ENCODE results near the gene PCSK4. TPM values are rescaled to one million over a fixed set of nuclear protein-coding genes. Genes with fewer than 3 reads are reported as not detected.
A peak's percentile ranks its signal among the peaks of the same experiment; 100 is the strongest.
"Not testable (repeated sequence)": the region's sequence is repeated elsewhere in the genome, so short reads cannot be mapped to it uniquely, and the experiment has no call there.

PCSK4 gene
- total RNA-seq, 1 experiment from 2014 or later, result 0.11 TPM

DNA sequence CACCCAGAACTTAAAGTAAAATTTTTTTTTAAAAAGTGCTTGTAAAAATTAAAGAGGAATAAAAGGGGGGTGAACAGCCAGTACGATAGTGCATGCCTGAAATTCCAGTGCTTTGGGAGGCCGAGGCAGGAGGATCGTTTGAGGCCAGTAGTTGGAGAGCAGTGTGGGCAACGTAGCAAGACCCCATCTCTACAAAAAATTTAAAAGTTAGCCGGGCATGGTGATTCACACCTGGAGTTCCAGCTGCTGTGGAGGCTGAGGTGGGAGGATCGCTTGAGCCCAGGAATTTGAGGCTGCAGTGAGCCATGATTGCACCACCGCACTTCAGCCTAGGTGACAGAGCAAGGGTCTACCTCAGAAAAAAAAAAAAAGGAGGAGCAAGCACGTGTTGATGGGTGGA lies 14.9 kb upstream of the PCSK4 start:
- DNase-seq (ENCODE audit: low read depth), result no peak

GRCh38 chr19:1503925-1504773 lies 14.0 kb upstream of the PCSK4 start:
- DNase-seq (ENCODE audit: low read depth), result no peak

GRCh38 chr19:1503089-1503924 lies 13.2 kb upstream of the PCSK4 start:
- peak; percentile 55 for DNase-seq (ENCODE audit: low read depth)

DNA sequence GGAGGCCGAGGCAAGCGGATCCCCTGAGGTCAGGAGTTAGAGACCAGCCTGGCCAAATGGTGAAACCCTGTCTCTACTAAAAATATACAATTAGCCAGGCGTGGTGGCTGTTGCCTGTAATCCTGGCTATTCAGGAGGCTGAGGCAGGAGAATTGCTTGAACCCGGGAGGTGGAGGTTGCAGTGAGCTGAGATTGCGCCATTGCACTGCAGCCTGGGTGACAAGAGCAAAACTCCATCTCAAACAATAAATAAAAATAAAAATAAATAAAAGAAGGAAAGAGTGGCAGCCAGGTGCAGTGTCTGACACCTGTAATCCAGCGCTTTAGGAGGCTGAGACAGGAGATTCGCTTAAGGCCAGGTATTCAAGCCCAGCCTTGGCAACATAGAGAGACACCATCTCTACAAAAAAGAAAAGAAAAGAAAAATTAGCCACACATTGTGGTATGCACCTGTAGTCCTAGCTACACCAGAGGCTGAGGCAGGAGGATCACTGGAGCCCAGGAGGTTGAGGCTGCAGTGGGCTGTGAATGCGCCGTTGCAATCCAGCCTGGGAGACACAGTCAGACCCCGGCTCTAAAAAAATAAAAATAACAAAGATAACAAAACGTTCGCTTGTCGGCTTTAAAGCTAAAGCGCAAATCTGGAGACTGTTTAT lies 12.4 kb upstream of the PCSK4 start:
- no peak for DNase-seq (ENCODE audit: low read depth)

- no peak for DNase-seq (ENCODE audit: low read depth)
Observed at GRCh38 chr19:1501200-1501595, 11.0 kb upstream of the PCSK4 start.

- DNase-seq (ENCODE audit: low read depth), result not testable (repeated sequence)
Observed at GRCh38 chr19:1499231-1499630, 9.1 kb upstream of the PCSK4 start.

DNA sequence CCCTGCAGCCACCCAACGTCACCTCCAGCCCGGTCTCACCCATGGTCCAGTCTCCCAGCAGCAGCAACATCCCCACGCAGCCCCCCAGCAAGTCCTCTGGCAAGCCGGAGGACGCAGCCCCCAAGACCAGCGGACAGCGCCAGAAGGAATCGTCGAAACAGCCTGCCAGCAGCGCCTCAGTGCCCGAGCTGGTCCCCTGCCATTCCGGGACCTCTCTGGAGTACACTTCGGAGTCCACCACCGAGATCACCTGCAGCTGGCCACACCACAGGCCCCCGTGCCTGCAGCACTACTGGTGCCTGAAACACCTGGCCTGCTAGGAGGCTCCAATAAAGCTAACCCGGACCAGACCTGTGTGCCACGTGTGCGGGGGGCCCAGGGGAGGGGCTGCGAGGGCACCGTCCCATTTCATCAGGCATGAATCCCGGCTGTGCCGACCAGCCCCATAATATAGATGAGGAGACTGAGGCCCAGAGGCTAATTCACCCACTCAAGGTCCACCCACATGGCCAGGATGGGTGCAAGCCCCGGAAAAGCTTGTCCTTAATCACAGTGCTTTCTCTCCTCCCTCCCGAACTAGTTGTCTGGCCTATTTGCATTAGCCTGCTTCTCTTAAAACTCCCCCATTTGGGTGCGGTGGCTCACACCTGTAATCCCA lies 7.6 kb upstream of the PCSK4 start:
- no peak for DNase-seq (ENCODE audit: low read depth)

- no peak for DNase-seq (ENCODE audit: low read depth)
Observed at GRCh38 chr19:1496714-1497577, 6.8 kb upstream of the PCSK4 start.

- no peak for DNase-seq (ENCODE audit: low read depth)
Observed at GRCh38 chr19:1495799-1496713, 5.9 kb upstream of the PCSK4 start.

DNA sequence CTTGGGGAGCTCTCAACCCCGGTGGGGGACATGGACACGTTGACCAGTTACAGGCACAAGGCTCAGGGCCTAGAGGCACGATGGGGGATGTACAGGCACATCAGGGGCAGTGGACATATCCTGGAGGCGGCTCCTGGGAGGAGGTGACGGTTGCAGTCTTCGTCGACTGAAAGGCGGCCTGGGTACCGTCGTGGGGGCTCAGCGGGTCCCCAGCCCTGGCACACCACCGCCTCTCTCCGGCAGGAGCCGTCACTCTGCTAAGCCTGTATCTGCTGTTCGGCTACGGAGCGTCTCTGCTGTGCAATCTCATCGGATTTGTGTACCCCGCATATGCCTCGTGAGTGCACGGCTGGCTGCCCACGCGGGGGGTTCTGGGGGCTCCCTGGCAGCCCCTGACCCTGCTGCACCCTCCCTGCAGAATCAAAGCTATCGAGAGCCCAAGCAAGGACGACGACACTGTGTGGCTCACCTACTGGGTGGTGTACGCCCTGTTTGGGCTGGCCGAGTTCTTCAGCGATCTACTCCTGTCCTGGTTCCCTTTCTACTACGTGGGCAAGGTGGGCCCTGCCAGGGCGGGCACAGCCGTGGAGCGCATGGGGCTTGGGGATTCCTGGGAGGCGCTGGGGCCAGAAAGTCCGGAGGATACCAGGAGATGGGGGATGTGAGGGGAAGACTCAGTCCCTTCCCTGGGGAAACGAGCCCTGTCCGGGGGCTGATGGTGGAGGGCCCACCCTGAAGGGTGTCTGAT lies 5.1 kb upstream of the PCSK4 start:
- DNase-seq (ENCODE audit: low read depth), result no peak

DNA sequence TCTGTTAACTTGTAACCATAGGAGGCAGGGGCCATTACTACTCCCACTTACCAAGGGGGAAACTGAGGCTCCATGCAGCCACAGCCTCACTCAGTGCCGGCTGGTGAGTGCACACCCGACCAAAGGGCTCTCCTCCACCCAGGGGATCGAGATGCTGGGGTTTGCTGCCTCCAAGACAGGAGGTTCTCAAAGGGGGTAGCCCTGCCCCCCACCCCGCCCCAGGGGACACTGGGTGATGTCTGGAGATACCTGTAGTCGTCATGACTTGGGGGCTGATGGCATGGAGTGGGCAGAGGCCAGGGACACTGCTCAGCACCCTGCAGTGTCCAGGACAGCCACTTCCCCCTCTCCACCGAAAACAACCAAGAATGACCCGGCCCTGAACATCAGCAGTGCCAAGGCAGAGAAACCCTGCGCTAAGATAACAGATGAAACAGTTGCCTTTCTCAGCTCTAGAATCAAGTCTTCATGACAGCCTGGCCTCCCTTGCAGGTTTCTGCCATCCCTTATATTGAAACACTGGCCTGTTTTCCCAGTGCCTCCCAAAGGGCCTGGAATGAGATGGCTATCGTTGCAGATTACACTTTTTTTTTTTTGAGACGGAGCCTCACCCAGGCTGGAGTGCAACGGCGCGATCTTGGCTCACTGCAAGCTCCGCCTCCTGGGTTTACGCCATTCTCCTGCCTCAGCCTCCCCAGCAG lies 4.1 kb upstream of the PCSK4 start:
- no peak for DNase-seq (ENCODE audit: low read depth)

DNA sequence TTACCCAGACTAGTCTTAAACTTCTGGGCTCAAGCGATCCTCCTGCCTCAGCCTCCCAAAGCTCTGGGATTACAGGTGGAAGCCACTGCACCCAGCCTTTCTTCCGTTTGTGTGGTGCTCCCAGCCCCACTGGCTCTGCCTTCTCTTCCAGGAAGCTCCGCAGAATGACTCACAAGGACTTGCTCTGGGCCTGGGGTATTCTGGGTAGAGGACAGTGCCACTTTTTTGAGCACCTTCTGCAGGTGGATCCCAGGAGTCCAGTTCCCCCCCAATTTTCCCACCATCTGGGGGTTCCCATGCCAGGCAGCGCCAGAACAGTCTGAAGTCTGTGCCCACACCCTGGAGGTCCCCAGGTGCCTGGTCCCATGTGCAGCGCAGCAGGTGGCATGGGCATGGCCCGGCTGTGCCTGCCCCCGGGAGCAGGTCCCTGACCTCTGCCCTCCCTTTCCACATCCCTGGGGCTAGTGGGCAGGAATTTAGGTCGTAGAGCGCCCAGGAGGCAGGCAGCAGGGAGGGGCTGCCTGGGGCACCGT lies 2.4 kb upstream of the PCSK4 start:
- DNase-seq (ENCODE audit: low read depth), result peak; percentile 51

DNA sequence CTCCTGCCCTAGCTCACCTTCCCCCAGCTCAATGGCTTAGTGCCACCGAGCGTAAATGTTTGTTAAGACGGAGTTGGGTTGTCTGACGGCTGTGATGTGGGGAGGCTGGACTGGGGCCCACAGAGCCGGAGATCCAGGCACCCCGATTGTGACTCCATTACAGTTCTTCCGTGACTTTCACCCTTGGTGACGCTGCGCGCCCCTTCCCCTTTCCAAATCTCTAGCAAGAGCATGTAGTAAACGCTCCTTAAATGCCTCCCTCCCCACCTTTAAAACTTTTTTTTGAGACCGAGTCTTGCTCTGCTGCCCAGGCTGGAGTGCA lies 1.7 kb upstream of the PCSK4 start:
- DNase-seq (ENCODE audit: low read depth), result no peak

DNA sequence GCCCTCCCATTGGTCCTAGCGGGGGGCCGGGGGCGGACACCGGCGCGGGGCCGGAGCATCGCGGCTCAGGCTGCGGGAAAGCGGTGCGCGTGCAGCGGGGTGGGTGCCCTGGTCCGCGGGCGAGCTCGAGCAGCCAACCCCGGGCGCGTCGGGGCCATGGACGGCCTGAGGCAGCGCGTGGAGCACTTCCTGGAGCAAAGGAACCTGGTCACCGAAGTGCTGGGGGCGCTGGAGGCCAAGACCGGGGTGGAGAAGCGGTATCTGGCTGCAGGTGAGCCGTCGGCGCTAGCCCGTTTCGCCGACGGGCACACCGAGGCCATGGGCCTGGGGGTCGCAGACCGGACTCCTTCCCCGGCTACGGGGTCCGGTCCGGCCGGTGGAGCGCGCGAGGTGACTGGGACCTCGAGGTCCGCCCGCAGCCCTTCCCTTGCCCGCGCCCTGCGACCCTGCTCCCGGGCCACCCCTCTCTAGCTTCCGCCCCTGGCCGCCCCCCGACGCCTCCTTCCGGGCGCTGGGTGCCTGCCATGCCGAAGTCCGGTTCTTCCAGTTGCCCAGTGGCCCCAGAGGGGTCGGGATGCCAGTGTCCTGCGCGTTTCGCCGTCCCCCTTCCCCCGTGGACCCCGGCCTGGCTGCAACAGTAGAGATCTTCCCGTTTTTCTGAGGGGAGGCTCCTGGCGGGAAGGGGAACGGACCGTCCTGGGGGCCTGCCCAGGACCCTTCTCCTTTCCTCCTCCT lies 1.1 kb upstream of the PCSK4 start, which contains the start of gene REEP6:
Gene REEP6, plus strand, starts transcription at position 68 of the 735 bp plus-strand sequence. Its CDS starts 89 bp downstream, at position 157.
- no peak for DNase-seq (ENCODE audit: low read depth)

DNA sequence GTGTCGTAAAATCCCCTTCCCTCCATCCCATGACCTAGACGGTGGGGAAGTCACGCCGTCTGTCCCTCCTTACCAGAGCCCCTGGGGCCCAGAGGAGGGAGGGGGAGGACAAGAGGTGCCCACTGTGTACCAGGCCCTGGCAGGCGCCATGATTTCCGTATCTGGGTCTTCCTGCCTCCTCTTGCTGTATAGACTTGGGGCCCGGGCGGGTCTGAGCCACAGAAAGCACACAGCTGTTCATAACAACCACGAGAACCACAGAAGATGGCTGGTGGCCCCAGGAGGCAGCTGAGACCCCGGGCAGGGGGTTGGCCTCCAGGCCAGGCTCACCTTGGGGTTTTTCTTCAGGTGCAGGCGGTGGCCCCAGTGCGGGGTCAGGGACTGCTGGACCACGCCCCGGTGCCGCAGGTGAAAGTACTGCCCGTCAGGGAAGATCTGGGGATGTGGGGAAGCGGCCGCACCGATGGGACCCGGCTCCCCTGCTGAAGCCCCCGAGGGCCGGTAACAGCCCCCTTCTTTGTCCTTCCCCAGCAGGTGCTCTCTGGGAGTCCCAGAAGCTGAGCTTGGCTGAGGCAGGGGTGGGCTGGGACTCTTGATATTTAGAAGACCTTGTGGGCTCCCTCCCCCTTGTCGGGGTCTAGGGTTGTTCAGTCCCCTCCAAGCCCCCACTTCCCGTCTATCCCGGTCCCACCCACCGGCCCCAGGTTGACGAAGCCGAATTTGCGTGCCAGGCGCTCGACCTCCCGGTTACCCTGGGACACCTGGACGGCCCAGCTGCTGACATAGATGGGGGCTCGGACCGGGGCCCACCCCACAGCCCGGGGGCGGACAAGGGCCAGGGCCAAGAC lies 463 bp downstream of the PCSK4 start:
- DNase-seq (ENCODE audit: low read depth), result no peak

- DNase-seq (ENCODE audit: low read depth), result no peak
Observed at GRCh38 chr19:1488282-1488601, 1.9 kb downstream of the PCSK4 start.
